Gastroesophageal sphincter (tissue), 4 donors: ENCODE data around the gene CHKA. TPM values are rescaled to one million over a fixed set of nuclear protein-coding genes. Genes with fewer than 3 reads are reported as not detected.

Source experiments
- ATAC-seq: fragments of 150-250 bp; one replicate; pipeline ENCODE4 v1.9.1; 2016; ENCODE audit warnings: mild to moderate bottlenecking, moderate library complexity
- H3K27ac ChIP-seq, 4 donors: fragments of 200-600 bp; sonication (generic) in 3 of 4; 1 replicate in 3 of 4; 2 replicates in 1 of 4; pipeline ENCODE4 v1.5.1; 2016 to 2019
- H3K27me3 ChIP-seq: fragments of 200-600 bp; sonication (generic); one replicate; pipeline ENCODE4 v1.5.1; 2019
- H3K36me3 ChIP-seq, 2 donors: fragments of 200-600 bp; sonication (generic); one replicate each; pipeline ENCODE4 v1.5.1; 2019; ENCODE audit warnings: control low read depth in 1 of 2
- H3K4me1 ChIP-seq, 3 donors: fragments of 200-600 bp; sonication (generic); 1 replicate in 2 of 3; 2 replicates in 1 of 3; pipeline ENCODE4 v1.5.1; 2016 to 2019; ENCODE audit warnings: control low read depth in 2 of 3
- H3K4me3 ChIP-seq, 2 donors: fragments of 200-600 bp; sonication (generic); one replicate each; pipeline ENCODE4 v1.5.1; 2019; ENCODE audit warnings: mild to moderate bottlenecking in 1 of 2, moderate library complexity in 1 of 2
- H3K9me3 ChIP-seq, 3 donors: fragments of 200-600 bp; sonication (generic); one replicate each; pipeline ENCODE4 v1.5.1; 2017 to 2019; ENCODE audit warnings: control low read depth in 2 of 3
- EP300 ChIP-seq: sonication (generic); formaldehyde crosslinking; IDR thresholded peaks from one replicate; pipeline ENCODE4 v1.6.1; 2017; ENCODE audit warnings: antibody characterized with exemption, mild to moderate bottlenecking
- POLR2A ChIP-seq, 2 donors: fragments of 450-650 bp; IDR thresholded peaks; one replicate each; pipeline ENCODE4 v1.6.1; 2017; ENCODE audit warnings: antibody characterized with exemption in 2 of 2, mild to moderate bottlenecking in 2 of 2, moderate library complexity in 1 of 2
- POLR2AphosphoS5 ChIP-seq: sonication (generic); formaldehyde crosslinking; IDR thresholded peaks from one replicate; pipeline ENCODE4 v1.6.1; 2017; ENCODE audit warnings: antibody characterized with exemption
- WGBS, 2 donors: methylation state at CpG; one replicate each; pipeline ENCODE4 v1.1.5; 2018; ENCODE audit warnings: low coverage in 1 of 2; 5-methylcytosine and 5-hydroxymethylcytosine counted together
- total RNA-seq, 4 donors: library from RNA; depleted of rRNA; stranded (reverse); fragments of >200 nt; gene quantifications; one replicate each; pipeline ENCODE4 v1.1.0, GENCODE V29; 2016
- TF ChIP-seq, protein P1 (sequence below), 4 experiments: fragments of 200-600 bp in 2 of 4; fragments of 450-650 bp in 2 of 4; sonication (generic) in 1 of 4; IDR thresholded peaks; one replicate each; pipeline ENCODE4 v1.5.1; 2017 to 2019; ENCODE audit warnings: antibody characterized with exemption in 4 of 4, mild to moderate bottlenecking in 2 of 4, moderate library complexity in 2 of 4

The CHKA gene
- total RNA-seq, 4 donors from 2014 or later: 11.1 to 66.1 (median 33.9) TPM

DNA sequence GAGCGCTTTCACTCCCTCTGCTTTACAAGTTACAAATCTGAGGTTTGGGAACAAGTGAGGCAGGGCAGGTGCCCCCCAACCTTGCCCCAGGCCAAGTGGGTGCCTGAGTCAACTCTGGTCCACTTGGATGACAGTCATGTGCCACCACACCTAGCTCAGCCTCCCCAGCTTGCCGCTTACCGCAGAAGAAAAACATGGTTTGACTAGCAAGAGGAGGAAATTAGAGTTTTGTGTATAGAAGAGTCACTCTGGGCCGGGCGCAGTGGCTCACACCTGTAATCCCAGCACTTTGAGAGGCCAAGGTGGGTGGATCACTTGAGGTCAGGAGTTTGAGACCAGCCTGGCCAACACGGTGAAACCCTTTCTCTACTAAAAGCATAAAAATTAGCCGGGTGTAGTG is 27.7 kb upstream of the CHKA start:
- no peak overlapping the region for H3K27ac ChIP-seq
- no peak overlapping the region for H3K4me3 ChIP-seq
- H3K27me3 ChIP-seq: no peaks in the 10 kb centered on the region
- 91 to 94% methylated on average over 2 to 7 of the region's 7 CpGs for WGBS, 2 donors
- ATAC-seq: no peak
- TF ChIP-seq POLR2A (IDR thresholded peaks at IDR 0.05) (no peak), EP300 (no peak), POLR2AphosphoS5 (no peak)
- TF ChIP-seq, protein P1, sequence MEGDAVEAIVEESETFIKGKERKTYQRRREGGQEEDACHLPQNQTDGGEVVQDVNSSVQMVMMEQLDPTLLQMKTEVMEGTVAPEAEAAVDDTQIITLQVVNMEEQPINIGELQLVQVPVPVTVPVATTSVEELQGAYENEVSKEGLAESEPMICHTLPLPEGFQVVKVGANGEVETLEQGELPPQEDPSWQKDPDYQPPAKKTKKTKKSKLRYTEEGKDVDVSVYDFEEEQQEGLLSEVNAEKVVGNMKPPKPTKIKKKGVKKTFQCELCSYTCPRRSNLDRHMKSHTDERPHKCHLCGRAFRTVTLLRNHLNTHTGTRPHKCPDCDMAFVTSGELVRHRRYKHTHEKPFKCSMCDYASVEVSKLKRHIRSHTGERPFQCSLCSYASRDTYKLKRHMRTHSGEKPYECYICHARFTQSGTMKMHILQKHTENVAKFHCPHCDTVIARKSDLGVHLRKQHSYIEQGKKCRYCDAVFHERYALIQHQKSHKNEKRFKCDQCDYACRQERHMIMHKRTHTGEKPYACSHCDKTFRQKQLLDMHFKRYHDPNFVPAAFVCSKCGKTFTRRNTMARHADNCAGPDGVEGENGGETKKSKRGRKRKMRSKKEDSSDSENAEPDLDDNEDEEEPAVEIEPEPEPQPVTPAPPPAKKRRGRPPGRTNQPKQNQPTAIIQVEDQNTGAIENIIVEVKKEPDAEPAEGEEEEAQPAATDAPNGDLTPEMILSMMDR (IDR thresholded peaks at IDR 0.05): no peak
- H3K9me3 ChIP-seq: no peaks in the 10 kb centered on the region
- peaks cover 0 to 19% (median 12%) of the 10 kb centered on the region in 3 donors for H3K4me1 ChIP-seq
- no peaks in the 10 kb centered on the region for H3K36me3 ChIP-seq

DNA sequence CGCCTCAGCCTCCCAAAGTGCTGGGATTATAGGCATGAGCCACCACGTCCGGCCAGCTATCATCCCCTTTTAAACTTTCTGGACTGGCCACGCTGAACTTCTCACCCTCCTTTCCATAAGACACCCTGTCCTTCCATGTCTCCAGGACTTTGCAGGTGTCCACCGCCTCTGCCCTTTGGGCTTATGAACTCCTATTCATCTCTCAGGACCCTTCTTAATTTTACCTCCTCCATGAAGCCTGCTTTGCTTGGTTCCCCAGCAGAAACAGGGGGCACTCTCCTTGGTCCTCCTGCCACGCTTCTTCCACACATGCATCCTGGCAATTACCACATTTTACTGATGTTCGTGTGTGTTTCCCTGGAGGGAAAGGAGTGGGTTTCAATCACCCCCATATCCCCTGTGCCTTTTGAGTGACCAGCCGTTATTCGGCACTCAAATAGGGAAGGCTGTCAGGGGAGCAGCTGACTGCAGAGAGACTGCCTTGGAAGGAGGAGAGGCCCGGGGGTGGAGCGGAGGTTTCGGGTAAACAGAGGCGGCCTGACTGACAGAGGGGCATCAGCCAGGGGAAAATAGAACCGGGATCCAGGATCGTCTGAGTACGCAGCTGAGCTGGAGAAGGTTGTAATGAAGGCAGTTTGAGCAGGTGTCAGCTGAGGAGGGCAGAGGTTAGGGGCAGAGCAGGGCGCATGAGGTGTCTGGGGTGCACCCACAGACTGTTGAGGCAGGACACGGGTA is 27.1 kb upstream of the CHKA start:
- no peak for ATAC-seq
- 80 to 85% methylated on average over 2 to 13 of the region's 18 CpGs for WGBS, 2 donors
- Histone ChIP-seq H3K36me3 (no peaks in the 10 kb centered on the region), H3K4me3 (no peak overlapping the region), H3K27me3 (no peaks in the 10 kb centered on the region), H3K27ac (no peak overlapping the region), H3K4me1 (peaks cover 0 to 19% (median 12%) of the 10 kb centered on the region in 3 donors), H3K9me3 (no peaks in the 10 kb centered on the region)
- TF ChIP-seq, protein P1 (IDR thresholded peaks at IDR 0.05): no peak
- TF ChIP-seq EP300: no peak
- TF ChIP-seq POLR2AphosphoS5: no peak
- no peak for TF ChIP-seq POLR2A (IDR thresholded peaks at IDR 0.05)

DNA sequence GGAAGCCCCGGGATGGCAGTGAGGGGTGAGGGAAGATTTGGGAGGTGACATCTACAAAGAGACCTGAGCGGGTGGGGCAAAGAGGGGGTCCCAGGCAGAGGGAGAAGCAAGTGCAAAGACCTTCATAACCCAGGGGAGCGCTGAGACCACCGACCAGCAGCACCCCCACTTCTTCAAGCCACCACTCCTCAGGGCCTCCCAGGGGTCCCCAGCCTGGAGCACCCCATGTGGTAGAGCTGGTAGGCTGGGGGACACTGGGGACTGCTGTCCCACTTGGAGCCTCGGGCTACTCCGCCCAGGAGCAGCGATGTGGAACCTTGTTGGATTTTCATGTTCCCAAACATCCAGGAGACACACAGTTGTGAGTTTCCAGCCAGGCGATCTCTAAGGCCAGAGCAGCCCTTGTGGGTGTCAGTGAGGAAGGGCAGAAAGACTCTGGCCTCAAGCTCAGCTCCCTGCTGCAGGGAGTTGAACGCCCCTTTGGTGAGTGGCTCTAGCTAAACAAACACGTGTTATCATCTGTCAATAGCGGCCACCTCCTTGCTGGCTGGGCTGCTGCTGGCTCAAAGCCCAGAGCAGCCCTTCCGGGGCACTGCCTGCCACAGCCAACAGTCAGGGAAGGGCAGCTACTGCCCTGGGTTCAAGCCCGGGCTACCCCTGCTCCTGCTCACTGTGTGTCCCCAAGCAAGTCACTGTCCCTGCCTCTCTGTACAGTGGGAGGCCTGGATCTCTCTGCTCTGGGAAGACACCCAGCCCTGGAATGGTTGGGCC is 25.7 kb upstream of the CHKA start:
- 45% methylated on average over 2 of the region's 13 CpGs; no CpG with 5 or more reads in 1 of the 2 donors for WGBS, 2 donors
- Histone ChIP-seq H3K36me3 (no peaks in the 10 kb centered on the region), H3K9me3 (no peaks in the 10 kb centered on the region), H3K27me3 (no peaks in the 10 kb centered on the region), H3K4me1 (peaks cover 0 to 19% (median 12%) of the 10 kb centered on the region in 3 donors), H3K4me3 (no peak overlapping the region), H3K27ac (peak overlapping the region in 1 of 4 donors; percentile 41)
- TF ChIP-seq POLR2A (IDR thresholded peaks at IDR 0.05): peak in 1 of 2 donors; percentile 9
- TF ChIP-seq POLR2AphosphoS5: no peak
- no peak for ATAC-seq

DNA sequence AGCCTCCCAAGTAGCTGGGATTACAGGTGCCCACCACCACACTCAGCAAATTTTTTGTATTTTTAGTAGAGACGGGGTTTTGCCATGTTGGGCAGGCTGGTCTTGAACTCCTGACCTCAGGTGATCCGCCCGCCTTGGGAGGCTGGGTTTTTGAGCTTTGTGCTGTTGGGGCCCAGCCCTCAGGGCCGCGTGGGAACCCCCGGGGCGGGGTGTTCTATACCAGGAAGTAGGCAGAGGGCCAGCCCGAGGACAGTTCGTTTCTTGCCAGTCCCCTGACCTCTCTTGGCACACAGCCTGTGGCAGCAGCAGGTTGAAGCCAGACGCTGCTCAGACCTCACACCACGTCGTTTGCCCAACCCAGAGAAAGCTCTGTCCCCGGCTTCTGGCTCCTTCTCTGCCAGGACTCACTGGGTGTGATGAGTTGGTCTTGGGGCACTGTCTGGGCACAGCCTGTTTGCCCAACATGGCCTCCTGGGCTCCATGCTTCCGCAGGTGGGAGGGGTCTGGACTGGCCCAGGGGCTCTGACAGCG is 24.9 kb upstream of the CHKA start:
- peaks cover 0 to 19% (median 12%) of the 10 kb centered on the region in 3 donors for H3K4me1 ChIP-seq
- no peaks in the 10 kb centered on the region for H3K27me3 ChIP-seq
- H3K36me3 ChIP-seq: no peaks in the 10 kb centered on the region
- ATAC-seq: peak; percentile 65
- no peaks in the 10 kb centered on the region for H3K9me3 ChIP-seq
- H3K4me3 ChIP-seq: no peak overlapping the region
- TF ChIP-seq EP300 (no peak), POLR2A (IDR thresholded peaks at IDR 0.05) (no peak)
- TF ChIP-seq, protein P1 (IDR thresholded peaks at IDR 0.05): no peak
- WGBS, 2 donors: 56% methylated on average over 2 of the region's 15 CpGs; no CpG with 5 or more reads in 1 of the 2 donors
- peak overlapping the region in 1 of 4 donors; percentile 41 for H3K27ac ChIP-seq

DNA sequence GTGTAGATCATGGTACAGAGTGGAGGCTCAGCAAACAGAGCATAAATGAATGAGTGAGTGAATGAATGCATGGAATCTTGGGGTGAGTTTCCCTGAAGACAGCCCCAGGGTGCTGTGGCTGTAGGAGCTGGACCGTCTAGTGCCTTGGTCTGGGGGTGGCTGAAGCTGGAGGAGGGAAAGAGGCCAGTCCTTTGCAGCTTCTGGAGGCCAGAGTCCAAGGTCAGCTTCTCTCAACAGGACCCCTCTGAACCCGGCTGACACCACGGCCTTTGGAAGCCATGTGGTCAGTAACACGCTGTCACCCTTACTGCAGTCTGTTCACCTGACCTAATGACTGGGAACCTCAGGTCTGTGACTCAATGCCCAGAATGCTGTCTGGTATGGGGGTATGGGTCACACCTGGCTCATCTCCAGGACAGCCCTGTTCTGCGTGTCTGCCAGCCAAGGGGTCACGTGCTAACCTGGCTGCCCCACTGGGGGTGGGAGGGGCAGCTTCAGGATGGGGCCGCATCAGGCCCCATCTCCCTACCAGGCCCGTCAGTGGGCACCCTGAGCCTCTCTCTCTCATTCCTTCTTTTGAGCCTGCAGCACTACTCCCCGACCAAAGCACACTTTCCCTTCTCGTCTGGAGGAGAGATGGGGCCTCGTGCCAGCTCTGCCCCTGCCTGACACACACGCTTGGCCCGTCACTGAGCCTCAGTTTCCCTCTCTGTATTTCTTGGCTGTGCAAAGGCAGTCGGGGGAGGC is 24.1 kb upstream of the CHKA start:
- no peaks in the 10 kb centered on the region for H3K36me3 ChIP-seq
- WGBS, 2 donors: 84 to 87% methylated on average over 7 of the region's 14 CpGs
- TF ChIP-seq EP300 (no peak), POLR2AphosphoS5 (no peak), POLR2A (IDR thresholded peaks at IDR 0.05) (no peak)
- TF ChIP-seq, protein P1 (IDR thresholded peaks at IDR 0.05): no peak
- ATAC-seq: no peak
- no peaks in the 10 kb centered on the region for H3K9me3 ChIP-seq
- no peak overlapping the region for H3K4me3 ChIP-seq
- peaks cover 0 to 19% (median 12%) of the 10 kb centered on the region in 3 donors for H3K4me1 ChIP-seq
- no peak overlapping the region for H3K27ac ChIP-seq
- no peaks in the 10 kb centered on the region for H3K27me3 ChIP-seq
